SIG-M5 treated with dmso at 0.1 percent for 504 hours (cell line): ENCODE measurements around the gene NUAK1.
"Not testable (repeated sequence)": the region's sequence is repeated elsewhere in the genome, so short reads cannot be mapped to it uniquely, and the experiment has no call there.

Experiments used
- DNase-seq: peaks from one replicate; lab custom pipeline; 2025; ENCODE audit not compliant: unreplicated experiment; lab: John Stamatoyannopoulos, UW

NUAK1 gene

DNA sequence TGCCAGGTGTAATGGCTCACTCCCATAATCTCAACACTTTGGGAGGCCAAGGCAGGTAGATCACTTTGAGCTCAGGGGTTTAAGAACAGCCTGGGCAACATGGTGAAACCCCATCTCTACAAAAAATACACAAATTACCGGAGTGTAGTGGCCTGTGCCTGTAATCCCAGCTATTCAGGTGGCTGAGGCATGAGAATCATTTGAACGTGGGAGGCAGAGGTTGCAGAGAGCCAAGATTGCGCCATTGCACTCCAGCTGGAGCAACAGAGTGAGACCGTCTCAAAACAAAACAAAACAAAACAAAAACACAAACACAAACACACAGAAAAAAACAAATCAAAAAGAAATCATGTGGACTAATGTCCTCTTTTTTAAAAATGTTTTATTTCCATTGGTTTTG lies 104.4 kb downstream of the NUAK1 start:
- no peak for DNase-seq

DNA sequence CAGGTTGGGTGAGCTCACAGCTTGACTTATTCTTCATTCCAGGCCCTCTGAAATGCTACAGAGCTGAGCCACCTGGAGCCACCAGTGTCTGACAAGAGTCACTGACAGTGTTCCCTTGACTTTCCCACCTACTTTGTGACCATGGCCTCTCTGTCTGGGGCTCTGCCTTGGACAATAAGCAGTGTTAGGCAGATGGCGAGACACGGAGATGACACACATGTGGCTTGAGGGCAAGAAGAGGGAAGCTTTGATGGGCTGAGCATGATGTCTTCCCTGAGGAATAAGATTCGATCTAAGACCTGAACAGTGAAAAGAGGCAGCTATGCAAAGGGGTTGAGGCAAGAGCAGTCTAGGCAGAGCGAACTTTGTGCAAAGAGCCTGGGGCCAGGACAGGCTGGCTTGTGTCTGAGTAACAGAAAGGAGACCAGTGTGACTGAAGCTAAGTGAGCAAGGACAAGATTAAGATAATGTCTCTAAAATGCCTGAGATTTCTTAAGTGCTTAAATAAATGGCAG lies 105.5 kb downstream of the NUAK1 start:
- no peak for DNase-seq

DNA sequence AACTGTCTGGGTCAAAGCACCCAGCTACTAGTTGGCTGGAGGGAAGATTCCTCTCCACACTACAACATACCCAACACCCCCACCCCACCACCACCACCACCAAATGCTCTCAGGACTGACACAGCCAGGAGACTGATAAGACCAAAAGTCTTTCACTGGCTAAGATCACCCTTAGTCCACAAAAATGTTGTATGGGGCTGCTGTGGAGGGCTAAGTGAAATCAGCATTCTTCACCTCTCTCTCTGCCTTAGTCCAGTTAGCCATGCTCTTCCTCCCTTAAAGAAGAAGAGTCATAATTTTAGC lies 106.2 kb downstream of the NUAK1 start:
- no peak for DNase-seq

DNA sequence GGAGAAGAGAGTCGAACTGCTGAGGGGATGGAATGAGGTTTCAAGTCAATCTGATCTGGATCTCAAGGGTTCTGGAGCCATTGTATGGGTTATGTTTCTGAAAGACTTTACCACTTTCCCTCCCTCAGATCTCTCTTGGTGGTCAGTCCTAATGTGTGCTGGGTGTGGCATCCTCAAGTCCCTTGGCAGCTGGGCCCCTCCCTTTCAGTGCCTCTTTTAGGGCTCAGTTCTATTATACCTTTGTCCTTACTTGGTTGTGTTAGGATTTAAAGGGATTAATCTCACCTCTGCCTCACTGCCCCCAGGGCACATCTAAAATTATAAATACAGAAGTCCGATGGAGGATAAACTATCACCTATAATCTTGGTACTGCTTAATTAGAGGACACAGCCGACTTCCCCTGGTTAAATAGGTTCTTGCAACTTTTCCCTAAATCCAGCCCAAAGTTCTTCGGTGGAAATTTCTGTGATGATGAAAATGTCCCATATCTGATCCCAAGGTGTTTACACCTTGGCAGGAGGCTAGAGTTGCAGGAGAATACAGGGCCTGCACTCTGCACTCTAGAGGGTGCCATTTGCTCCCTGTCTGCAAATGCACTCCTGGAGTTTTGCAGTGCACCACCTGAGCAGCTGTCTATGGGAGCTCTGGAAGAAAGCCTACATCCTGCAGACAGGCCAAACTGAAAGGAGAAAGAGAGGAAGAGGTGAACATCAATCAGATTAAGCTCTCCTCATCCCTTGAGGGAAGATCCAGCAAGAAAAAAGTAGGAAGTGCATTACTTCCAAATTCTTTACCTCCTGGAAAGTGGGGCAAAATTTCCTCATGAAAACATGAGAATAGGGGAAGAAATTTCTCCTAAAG lies 106.8 kb downstream of the NUAK1 start:
- no peak for DNase-seq

DNA sequence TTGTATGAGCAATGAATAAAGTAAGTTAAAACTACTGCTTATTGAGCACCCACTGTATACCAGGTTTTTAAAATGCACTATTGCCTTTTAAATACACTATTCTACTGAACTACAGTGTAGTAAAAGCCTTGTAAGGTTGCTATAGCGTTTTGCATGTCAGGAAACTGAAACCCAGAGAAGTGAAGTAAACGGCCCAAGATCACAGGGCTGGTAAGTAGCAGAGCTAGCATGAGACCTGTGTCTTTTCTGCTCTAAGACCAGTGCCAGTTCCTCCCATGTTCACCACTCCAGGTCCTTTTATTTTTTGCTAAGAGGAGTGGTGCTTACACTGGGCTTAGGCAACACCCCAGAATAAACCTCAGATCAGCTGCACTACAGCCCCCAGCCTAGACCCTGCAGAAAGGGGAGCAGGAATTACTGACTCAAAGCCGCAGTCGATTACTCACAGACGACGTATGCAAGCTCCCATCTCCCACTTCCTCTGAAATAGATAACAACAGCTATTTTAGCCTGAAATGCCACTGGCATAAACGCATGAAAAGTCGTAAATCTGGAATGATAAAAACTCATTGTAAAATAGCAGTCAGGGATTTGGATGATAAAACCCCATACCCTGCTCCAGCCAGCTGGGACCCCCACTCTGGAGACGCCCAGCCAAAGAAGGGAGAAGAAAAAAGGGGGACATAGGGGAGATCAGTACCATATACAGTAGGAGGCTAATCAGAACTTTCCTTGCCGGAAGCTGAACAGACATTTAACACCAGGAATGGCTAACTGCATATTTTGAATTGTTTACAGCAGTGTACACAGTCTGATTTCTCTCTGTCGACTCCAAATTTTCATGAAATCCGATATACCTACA lies 108.3 kb downstream of the NUAK1 start:
- no peak for DNase-seq

DNA sequence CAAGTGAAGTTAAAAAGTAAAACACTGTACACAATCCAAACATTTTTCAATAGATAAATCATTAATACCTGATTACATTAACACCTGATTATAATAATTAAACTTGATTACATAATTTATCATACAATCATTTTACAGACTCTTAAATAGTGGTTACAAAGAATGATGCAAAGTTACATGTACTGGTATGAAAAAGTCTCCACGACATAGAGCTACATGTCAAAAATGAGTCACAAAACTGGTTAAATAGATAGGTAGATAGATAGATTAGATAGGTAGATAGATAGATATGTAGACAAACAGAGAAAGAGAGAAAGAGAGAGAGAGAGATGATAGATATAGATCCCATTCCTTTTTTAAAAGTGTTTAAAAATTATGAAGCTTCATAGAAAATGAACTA lies 109.2 kb downstream of the NUAK1 start:
- no peak for DNase-seq

DNA sequence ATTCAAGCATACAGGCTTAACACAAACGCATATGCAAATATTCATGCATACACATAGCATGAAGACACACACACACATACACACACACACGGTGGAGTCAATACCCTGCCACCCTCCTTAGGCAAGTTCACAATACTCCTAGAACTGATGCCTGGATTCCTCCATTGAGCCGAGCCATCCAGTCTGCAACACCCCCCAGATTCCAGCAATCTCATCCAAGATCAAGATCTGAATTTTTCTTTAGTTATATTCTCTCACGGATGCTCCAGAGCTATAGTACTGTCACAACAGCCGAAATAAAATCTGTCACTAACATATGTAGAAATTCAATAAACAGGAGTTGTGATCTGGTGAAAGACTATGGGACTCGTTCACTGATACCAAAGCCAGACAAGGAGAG lies 110.8 kb downstream of the NUAK1 start:
- DNase-seq = no peak

DNA sequence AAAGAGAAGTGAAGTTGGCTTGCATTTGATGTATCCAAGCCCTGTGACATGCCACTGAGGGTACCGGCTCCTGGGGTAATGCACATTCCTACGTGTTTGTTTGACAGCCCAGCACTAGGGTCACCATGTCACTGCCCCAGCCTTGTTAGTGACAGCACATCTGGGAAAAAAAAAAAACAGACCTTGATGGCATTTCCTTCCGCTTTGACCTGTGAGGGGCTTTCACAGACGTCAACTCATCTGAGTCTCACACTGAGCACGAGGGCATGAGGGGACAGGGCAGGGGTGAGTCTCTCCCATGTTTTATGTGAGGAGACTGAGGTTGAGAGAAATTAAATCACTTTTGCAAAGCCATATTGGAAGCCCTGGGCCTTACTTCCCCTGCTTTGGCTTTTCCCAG lies 111.5 kb downstream of the NUAK1 start:
- DNase-seq = no peak

DNA sequence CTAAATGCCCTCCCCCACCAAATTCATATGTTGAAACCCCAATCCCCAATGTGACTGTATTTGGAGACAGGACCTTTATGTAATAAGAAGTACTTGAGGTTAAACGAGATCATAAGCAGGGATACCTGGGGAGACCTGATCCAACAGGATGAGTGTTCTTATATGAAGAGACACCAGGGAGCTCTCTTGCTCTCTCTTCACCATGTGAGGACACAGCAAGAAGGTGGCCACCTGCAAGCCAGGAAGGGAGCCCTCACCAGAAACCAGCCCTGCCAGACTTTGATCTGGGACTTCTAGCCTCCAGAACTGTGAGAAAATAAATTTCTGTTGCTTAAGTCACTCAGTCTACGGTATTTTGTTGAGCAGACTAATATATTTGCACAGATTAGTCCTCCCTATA lies 113.6 kb downstream of the NUAK1 start:
- DNase-seq = no peak

DNA sequence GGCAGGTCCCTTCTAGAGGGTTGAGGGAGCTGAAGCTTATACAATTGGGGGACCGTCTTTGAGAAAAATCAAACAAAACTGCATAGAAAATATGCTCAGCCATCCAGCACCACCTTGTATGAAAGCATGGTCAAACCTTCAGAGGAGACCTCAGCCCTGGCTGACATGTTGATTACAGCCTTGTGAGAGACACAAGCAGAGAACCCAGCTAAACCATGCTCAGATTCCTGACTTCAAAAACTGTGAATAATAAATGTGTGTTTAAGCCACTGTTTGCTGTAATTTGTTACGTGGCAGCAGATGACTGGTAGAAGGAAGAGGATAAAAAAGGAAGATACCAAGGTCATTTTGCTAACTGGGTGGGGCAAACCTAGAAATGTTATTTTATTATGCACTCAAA lies 115.7 kb downstream of the NUAK1 start:
- no peak for DNase-seq

DNA sequence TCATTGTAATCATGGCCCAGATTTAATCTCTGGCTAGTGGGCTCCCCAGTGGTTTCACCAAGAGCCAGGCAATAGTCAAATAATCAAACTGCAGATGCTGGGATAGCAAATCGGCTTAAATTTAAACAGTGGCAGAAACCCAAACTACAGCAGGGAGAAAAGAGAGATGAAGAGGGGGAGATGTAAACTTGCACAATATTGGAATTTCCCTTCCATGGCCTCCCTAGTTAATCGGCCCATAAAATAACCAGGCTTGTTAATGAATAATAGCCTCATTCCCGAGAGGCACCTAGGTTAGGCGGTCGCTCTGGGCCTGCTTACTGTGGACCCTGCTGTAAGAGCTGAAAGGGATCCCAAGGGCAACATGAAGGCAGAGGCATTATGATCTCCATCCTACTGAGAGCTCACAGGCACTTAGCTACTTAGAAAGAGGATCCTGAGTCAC lies 116.2 kb downstream of the NUAK1 start:
- no peak for DNase-seq

DNA sequence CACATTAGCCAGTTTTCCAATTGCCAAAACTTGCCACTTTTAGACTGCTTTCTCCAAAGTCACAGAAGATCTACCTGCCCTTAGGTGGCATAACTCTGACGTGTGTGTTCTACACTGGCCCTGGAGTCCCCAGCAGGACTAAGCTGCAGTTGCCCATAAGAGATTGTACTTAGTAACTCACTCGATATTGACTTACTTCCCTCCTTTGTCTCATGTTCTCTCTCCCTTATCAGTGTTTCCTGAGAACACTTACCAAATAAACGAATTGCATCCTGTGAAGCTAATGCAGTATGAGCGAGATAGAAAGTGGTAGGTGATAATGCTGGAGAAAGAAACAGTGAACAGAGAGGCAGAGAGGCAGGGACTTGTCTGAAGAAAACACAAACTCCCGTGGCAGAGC lies 117.2 kb downstream of the NUAK1 start:
- no peak for DNase-seq

DNA sequence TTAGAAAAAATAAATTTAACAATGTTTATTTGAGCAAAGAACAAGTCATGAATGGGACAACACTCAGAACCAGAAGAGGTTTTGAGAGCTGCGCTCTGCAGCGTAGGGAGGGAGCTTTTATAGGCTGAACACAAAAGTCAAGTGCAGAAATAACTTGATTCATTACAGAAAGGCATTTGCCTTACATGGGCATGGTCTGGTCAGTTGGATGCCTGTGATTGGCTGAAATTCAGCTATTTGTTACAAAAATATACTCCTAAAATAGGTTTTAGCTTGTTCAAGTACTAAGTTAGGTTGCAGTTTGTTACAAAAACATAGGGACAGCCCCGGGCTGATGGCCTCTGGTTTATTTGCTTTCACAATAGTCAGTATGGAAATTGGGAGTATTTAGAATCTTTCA lies 118.0 kb downstream of the NUAK1 start:
- no peak for DNase-seq

DNA sequence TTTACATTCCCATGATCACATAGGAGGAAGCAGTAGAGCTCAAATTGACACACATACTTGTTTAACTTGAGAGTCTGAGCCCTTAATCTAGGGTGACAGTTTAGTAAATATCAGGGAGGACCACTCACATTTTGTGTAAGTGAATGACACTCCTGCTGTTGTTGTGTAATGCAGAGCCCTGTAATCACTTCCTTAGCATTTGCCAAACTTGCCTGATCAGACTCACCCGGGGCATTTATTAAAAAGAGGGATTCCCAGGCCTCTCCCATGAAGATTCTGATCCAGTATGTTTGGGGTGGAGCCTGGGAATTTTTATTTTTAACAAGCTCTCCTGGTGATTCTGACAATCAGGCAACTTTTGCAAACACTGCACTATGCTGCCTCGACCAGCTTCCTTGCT lies 119.6 kb downstream of the NUAK1 start:
- DNase-seq = no peak

DNA sequence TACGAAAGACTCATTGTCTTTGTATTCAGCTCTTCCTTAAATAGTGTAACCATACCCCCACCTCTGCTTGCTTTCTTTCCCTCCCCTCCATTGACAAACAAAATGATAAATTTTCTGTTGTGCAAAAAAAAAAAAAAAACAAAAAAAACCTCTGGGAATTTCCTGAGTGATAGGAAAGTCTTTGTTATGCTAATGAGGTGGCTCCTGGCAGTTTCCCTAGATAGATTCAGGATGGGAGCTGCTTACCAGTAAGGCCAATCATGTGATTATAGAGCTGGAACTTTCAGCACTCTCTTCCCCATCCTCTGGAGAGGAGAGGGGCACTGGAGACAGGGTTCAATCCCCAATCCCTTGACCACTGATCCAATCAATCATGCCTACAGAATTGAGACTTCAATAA lies 120.5 kb downstream of the NUAK1 start:
- DNase-seq = no peak

DNA sequence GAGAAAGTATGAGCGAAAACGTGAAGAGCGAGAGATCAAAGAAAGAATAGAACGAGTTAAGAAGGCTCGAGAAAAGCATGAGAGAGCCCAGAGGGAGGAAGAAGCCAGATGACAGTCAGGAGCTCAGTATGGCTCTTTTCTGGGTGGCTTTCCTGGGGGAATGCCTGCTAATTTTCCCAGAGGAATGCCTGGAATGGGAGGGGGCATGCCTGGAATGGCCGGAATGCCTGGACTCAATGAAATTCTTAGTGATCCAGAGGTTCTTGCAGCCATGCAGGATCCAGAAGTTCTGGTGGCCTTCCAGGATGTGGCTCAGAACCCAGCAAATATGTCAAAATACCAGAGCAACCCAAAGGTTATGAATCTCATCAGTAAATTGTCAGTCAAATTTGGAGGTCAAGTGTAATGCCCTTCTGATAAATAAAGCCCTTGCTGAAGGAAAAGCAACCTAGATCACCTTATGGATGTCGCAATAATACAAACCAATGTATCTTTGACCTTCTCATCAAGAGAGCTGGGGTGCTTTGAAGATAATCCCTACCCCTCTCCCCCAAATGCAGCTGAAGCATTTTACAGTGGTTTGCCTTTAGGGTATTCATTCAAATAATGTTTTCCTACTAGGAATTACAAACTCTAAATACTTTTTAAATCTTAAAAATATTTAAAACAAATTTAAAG lies 122.0 kb downstream of the NUAK1 start:
- DNase-seq = not testable (repeated sequence)

DNA sequence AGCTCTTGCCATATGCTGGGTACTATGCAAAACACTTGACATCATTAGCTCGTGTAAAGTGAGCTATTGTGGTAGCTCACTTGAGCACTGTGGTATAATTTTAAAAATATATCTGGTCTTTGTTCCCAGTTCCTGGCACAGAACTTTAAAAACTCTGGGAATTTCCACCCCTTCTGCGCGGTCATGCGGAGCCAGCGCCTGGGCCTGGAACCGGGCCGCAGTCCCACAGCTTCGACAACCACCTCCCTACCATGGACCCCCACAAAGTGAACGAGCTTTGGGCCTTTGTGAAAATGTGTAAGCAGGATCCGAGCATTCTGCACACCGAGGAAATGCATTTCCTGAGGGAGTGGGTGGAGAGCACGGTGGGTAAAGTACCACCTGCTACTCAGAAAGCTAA lies 123.1 kb downstream of the NUAK1 start:
- DNase-seq = no peak

DNA sequence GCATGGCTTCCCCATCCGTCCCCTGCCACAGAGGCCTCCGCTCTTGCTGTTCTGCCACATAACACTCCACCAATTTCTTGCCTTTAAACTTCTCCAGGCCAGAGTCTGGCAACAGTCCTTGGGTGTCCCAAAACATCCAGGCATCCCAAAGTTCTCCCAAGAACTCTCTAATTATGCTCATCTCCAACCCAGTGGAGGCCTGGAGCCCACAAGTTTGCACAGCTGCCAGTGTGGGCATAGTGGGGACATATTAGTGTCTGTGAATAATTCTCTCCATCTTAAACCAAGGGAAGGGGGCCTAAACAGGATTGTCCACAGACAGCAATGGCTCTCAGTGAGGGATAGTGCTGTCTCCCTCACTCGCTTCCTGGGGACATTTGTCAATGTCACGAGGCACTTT lies 124.8 kb downstream of the NUAK1 start:
- DNase-seq = no peak
